Fibroblast of skin of right quadriceps (primary cell): Measurements from ENCODE around the gene G3BP2.
A peak's percentile ranks its signal among the peaks of the same experiment; 100 is the strongest.
"Not testable (repeated sequence)": the region's sequence is repeated elsewhere in the genome, so short reads cannot be mapped to it uniquely, and the experiment has no call there.

Experiments used
- DNase-seq: peaks from one replicate; pipeline ENCODE4 v3.0.0-alpha.2; 2013

G3BP2 gene

GRCh38 chr4:75683482-75684155 is 10.4 kb upstream of the G3BP2 start:
- no peak for DNase-seq

GRCh38 chr4:75679876-75680575 is 6.8 kb upstream of the G3BP2 start:
- peak; percentile 25 for DNase-seq

GRCh38 chr4:75678965-75679364 is 5.8 kb upstream of the G3BP2 start:
- peak; percentile 17 for DNase-seq

- DNase-seq = no peak
These were observed 5.3 kb upstream of the G3BP2 start for GRCh38 chr4:75678473-75678872.

GRCh38 chr4:75675004-75675531 is 1.9 kb upstream of the G3BP2 start:
- DNase-seq = no peak

- DNase-seq = no peak
These were observed 733 bp upstream of the G3BP2 start for GRCh38 chr4:75673959-75674328.

GRCh38 chr4:75672461-75673026 is 667 bp downstream of the G3BP2 start:
- DNase-seq = peak; percentile 47

GRCh38 chr4:75671802-75672421 is 1.3 kb downstream of the G3BP2 start:
- DNase-seq = no peak

- DNase-seq = no peak
These were observed 4.6 kb downstream of the G3BP2 start for GRCh38 chr4:75668596-75668995.

GRCh38 chr4:75667636-75668035 is 5.6 kb downstream of the G3BP2 start:
- not testable (repeated sequence) for DNase-seq

GRCh38 chr4:75666299-75666698 is 6.9 kb downstream of the G3BP2 start:
- DNase-seq = no peak

- not testable (repeated sequence) for DNase-seq
These were observed 8.6 kb downstream of the G3BP2 start for GRCh38 chr4:75664604-75665003.

- DNase-seq = no peak
These were observed 10.6 kb downstream of the G3BP2 start for GRCh38 chr4:75662626-75663025.

GRCh38 chr4:75660491-75660890 is 12.7 kb downstream of the G3BP2 start:
- DNase-seq = no peak

- DNase-seq = no peak
These were observed 13.6 kb downstream of the G3BP2 start for GRCh38 chr4:75659512-75660031.

GRCh38 chr4:75658876-75659275 is 14.3 kb downstream of the G3BP2 start:
- DNase-seq = peak; percentile 31

- DNase-seq = no peak
These were observed 17.6 kb downstream of the G3BP2 start for GRCh38 chr4:75655562-75655961.

- DNase-seq = no peak
These were observed 18.3 kb downstream of the G3BP2 start for GRCh38 chr4:75654905-75655304.

GRCh38 chr4:75653845-75654503 is 19.2 kb downstream of the G3BP2 start:
- peak; percentile 29 for DNase-seq

- DNase-seq = no peak
These were observed 29.1 kb downstream of the G3BP2 start for GRCh38 chr4:75644095-75644494.

- DNase-seq = no peak
These were observed 29.6 kb downstream of the G3BP2 start for GRCh38 chr4:75643651-75644050.

- no peak for DNase-seq
These were observed 34.0 kb downstream of the G3BP2 start for GRCh38 chr4:75639124-75639695.
